ENCODE measurements around the gene JAG2. TPM values are rescaled to one million over a fixed set of nuclear protein-coding genes. Genes with fewer than 3 reads are reported as not detected.

JAG2 gene
- total and polyA plus RNA-seq, 2 of the 13 experiments (the other 11 are each of a cell fraction or from before 2014, with no cell fraction given), result 0.04 to 0.16 TPM

DNA sequence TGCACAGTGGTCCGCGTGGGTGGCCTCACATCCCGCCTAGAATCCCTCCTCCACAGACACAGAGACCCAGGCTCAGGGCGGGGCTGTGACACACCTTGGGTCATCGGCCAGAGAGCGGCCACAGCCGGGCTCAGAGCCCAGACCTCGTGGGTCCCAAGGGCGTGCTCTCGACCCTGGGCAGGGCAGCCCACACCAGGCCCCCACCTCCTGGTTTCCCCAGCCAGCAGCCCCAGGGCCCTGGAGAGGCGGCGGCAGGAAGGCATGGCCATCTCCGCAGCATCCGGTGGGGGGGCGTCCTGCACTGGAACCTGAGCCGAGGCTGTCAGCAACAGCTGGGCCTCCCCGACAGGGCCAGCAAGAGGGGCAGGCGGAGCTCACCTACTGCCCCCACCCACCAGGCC lies 15.2 kb downstream of the JAG2 start:
- H3K27ac ChIP-seq (ENCODE audit: extremely low read length, insufficient read depth, low read length), result no peak overlapping the region
- in situ Hi-C loops (cut with HindIII; ENCODE audit: extremely low pct_ligation_motif_present, low pct_unique_long_range_greater_than_20kb) (no loop called here), intact Hi-C loops (cut with micrococcal nuclease; ENCODE audit: unreplicated experiment) (no loop called here)
- no peak overlapping the region for H3K9ac ChIP-seq (ENCODE audit: insufficient read depth, low read depth, low read length)
- ATAC-seq, result no peak; the same call in 2 of the 3 replicates
- no peak overlapping the region for H2AFZ ChIP-seq (ENCODE audit: low read length)
- 0% methylated on average over 5 of the region's 18 CpGs for WGBS (ENCODE audit: low lambda C conversion rate)
- no peak for DNase-seq (ENCODE audit: low spot score)
- CTCF ChIA-PET (ENCODE audit: low intra/inter-chr PET ratio, low total read pairs), result no interaction called here
- POLR2A ChIA-PET, result no interaction called here
- no peak for FAIRE-seq
- H3K9me3 ChIP-seq (ENCODE audit: low read length), result no peaks in the 10 kb centered on the region
- peaks cover 9% of the 10 kb centered on the region; the same call in 1 of the 2 replicates for H3K4me1 ChIP-seq (ENCODE audit: insufficient read depth, low read length)
- no peaks in the 10 kb centered on the region for H4K20me1 ChIP-seq (ENCODE audit: insufficient read depth, low read length)
- no peaks in the 10 kb centered on the region for H3K79me2 ChIP-seq (ENCODE audit: insufficient read depth, low read length)
- TF ChIP-seq STAT6 (CRISPR knock-in tag; IDR thresholded peaks at IDR 0.05; ENCODE audit: borderline replicate concordance) (no peak), ZEB1 (IDR thresholded peaks at IDR 0.05; ENCODE audit: insufficient replicate concordance, low read depth) (no peak), ZNF251 (CRISPR knock-in tag; IDR thresholded peaks at IDR 0.05) (no peak), ZNF260 (CRISPR knock-in tag; IDR thresholded peaks at IDR 0.05; ENCODE audit: borderline replicate concordance, low read depth) (no peak), GABPA (IDR thresholded peaks at IDR 0.05; ENCODE audit: low read depth, low read length) (no peak), GABPA (CRISPR knock-in tag; IDR thresholded peaks at IDR 0.05; ENCODE audit: low read depth) (no peak)
- TF ChIP-seq, protein P1, sequence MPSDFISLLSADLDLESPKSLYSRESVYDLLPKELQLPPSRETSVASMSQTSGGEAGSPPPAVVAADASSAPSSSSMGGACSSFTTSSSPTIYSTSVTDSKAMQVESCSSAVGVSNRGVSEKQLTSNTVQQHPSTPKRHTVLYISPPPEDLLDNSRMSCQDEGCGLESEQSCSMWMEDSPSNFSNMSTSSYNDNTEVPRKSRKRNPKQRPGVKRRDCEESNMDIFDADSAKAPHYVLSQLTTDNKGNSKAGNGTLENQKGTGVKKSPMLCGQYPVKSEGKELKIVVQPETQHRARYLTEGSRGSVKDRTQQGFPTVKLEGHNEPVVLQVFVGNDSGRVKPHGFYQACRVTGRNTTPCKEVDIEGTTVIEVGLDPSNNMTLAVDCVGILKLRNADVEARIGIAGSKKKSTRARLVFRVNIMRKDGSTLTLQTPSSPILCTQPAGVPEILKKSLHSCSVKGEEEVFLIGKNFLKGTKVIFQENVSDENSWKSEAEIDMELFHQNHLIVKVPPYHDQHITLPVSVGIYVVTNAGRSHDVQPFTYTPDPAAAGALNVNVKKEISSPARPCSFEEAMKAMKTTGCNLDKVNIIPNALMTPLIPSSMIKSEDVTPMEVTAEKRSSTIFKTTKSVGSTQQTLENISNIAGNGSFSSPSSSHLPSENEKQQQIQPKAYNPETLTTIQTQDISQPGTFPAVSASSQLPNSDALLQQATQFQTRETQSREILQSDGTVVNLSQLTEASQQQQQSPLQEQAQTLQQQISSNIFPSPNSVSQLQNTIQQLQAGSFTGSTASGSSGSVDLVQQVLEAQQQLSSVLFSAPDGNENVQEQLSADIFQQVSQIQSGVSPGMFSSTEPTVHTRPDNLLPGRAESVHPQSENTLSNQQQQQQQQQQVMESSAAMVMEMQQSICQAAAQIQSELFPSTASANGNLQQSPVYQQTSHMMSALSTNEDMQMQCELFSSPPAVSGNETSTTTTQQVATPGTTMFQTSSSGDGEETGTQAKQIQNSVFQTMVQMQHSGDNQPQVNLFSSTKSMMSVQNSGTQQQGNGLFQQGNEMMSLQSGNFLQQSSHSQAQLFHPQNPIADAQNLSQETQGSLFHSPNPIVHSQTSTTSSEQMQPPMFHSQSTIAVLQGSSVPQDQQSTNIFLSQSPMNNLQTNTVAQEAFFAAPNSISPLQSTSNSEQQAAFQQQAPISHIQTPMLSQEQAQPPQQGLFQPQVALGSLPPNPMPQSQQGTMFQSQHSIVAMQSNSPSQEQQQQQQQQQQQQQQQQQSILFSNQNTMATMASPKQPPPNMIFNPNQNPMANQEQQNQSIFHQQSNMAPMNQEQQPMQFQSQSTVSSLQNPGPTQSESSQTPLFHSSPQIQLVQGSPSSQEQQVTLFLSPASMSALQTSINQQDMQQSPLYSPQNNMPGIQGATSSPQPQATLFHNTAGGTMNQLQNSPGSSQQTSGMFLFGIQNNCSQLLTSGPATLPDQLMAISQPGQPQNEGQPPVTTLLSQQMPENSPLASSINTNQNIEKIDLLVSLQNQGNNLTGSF (CRISPR knock-in tag; IDR thresholded peaks at IDR 0.05), result no peak
- no TSS peak for BruUV-seq (replicated peaks)
- peaks cover 32 to 64% of the 10 kb centered on the region in 2 experiments for H3K27me3 ChIP-seq (ENCODE audit: control insufficient read depth in 1 of 2, insufficient read depth in 2 of 2, low read length in 2 of 2)
- no peak overlapping the region for H3K4me2 ChIP-seq (ENCODE audit: low read depth, low read length)
- no peaks in the 10 kb centered on the region for H3K36me3 ChIP-seq (replicated peaks in 1 of 2; ENCODE audit: control insufficient read depth in 1 of 2, insufficient read depth in 2 of 2, low read length in 2 of 2)
- no peak overlapping the region for H3K4me3 ChIP-seq (replicated peaks in 1 of 3; ENCODE audit: insufficient read depth in 1 of 3, low read depth in 2 of 3, low read length in 3 of 3)
